A549 (cell line): ENCODE data around the gene PLEKHF1.

Source experiments
- ELK1 ChIP-seq: fragments of 150-350 bp; IDR thresholded peaks from 2 replicates; pipeline ENCODE4 v1.6.1; 2014; ENCODE audit warnings: low read depth, mild to moderate bottlenecking, low read length
- EP300 ChIP-seq, 2 experiments: fragments of >200 bp; sonication (Bioruptor Twin); formaldehyde crosslinking; IDR thresholded peaks; 2 replicates in 1 of 2; 3 replicates in 1 of 2; pipeline ENCODE4 v1.6.1; 2016 to 2017
- RFX5 ChIP-seq: fragments of 450-650 bp; IDR thresholded peaks from 2 replicates; pipeline ENCODE4 v1.7.1; 2014; ENCODE audit warnings: antibody characterized with exemption, mild to moderate bottlenecking, moderate library complexity
- SMC3 ChIP-seq: fragments of >200 bp; sonication (Bioruptor Twin); formaldehyde crosslinking; IDR thresholded peaks from 3 replicates; pipeline ENCODE4 v1.6.1; 2018; ENCODE audit warnings: inconsistent platforms
- TF ChIP-seq, protein P1 (sequence below): fragments of >200 bp; sonication (Bioruptor Twin); formaldehyde crosslinking; IDR thresholded peaks from 3 replicates; pipeline ENCODE4 v1.5.1; 2016
- TF ChIP-seq, protein P2 (sequence below): fragments of 200-600 bp; sonication (generic); IDR thresholded peaks from 2 replicates; pipeline ENCODE4 v1.6.1; 2016; ENCODE audit warnings: antibody characterized with exemption, mild to moderate bottlenecking, moderate library complexity

DNA sequence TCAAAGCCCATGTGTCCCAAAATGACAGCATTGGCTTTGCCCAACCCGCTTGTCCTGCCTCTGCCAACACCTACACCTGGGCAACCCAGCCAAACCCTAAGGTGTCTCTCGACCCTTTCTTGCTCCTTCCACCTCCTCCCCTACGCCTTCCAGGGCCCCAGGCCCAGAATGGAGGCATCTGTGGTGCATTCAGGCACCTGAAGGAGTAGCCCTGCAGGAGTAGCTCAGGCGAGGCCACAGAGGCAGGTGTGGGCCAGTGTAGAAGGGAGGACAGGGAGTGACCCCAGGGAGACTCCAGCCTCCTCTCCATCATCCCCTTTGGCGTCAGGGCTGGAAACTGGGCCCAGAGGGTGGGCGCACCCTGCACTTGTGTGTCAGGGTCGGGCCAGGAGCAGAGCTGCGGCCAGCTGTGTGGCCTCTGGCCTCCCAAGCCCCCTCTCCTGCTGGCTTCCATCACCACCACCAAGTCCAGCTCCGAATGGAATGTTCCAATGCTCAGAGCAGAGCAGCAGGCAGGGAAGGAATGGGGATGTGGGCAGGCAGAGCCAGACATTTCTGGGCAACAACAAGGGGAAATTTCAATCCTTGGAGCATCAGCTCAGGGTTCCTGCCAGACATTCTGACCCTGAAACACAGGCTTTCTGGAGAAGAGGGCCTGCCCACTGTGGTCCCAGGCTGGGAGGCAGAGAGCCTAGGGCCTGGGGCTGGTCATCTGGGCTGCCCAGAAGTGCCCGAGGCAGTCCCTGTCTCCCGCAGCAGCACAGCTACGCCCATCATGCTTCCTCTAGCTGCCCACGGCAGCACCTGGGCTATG, 16.4 kb downstream of the PLEKHF1 start:
- TF ChIP-seq SMC3: no peak
- TF ChIP-seq RFX5: no peak
- no peak for TF ChIP-seq EP300 (IDR thresholded peaks at IDR 0.05)
- TF ChIP-seq, protein P1, sequence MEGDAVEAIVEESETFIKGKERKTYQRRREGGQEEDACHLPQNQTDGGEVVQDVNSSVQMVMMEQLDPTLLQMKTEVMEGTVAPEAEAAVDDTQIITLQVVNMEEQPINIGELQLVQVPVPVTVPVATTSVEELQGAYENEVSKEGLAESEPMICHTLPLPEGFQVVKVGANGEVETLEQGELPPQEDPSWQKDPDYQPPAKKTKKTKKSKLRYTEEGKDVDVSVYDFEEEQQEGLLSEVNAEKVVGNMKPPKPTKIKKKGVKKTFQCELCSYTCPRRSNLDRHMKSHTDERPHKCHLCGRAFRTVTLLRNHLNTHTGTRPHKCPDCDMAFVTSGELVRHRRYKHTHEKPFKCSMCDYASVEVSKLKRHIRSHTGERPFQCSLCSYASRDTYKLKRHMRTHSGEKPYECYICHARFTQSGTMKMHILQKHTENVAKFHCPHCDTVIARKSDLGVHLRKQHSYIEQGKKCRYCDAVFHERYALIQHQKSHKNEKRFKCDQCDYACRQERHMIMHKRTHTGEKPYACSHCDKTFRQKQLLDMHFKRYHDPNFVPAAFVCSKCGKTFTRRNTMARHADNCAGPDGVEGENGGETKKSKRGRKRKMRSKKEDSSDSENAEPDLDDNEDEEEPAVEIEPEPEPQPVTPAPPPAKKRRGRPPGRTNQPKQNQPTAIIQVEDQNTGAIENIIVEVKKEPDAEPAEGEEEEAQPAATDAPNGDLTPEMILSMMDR: no peak
- TF ChIP-seq, protein P2, sequence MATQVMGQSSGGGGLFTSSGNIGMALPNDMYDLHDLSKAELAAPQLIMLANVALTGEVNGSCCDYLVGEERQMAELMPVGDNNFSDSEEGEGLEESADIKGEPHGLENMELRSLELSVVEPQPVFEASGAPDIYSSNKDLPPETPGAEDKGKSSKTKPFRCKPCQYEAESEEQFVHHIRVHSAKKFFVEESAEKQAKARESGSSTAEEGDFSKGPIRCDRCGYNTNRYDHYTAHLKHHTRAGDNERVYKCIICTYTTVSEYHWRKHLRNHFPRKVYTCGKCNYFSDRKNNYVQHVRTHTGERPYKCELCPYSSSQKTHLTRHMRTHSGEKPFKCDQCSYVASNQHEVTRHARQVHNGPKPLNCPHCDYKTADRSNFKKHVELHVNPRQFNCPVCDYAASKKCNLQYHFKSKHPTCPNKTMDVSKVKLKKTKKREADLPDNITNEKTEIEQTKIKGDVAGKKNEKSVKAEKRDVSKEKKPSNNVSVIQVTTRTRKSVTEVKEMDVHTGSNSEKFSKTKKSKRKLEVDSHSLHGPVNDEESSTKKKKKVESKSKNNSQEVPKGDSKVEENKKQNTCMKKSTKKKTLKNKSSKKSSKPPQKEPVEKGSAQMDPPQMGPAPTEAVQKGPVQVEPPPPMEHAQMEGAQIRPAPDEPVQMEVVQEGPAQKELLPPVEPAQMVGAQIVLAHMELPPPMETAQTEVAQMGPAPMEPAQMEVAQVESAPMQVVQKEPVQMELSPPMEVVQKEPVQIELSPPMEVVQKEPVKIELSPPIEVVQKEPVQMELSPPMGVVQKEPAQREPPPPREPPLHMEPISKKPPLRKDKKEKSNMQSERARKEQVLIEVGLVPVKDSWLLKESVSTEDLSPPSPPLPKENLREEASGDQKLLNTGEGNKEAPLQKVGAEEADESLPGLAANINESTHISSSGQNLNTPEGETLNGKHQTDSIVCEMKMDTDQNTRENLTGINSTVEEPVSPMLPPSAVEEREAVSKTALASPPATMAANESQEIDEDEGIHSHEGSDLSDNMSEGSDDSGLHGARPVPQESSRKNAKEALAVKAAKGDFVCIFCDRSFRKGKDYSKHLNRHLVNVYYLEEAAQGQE: no peak
- TF ChIP-seq ELK1: no peak
